ENCODE data around the gene RPH3AL. TPM values are rescaled to one million over a fixed set of nuclear protein-coding genes. Genes with fewer than 3 reads are reported as not detected.
A peak's percentile ranks its signal among the peaks of the same experiment; 100 is the strongest.

RPH3AL gene
- polyA plus RNA-seq, 3 donors: 0.71 to 1.9 (median 1.5) TPM

- Histone ChIP-seq H3K27me3 (ENCODE audit: control insufficient read depth in 2 of 2, insufficient read depth in 2 of 2, low read length in 2 of 2) (no peaks in the 10 kb centered on the region), H3K4me3 (replicated peaks in 1 of 3; ENCODE audit: low read depth in 2 of 3, low read length in 3 of 3) (no peak overlapping the region), H3K4me1 (ENCODE audit: control insufficient read depth in 1 of 2, insufficient read depth in 2 of 2, low read length in 2 of 2) (no peaks in the 10 kb centered on the region), H3K4me2 (replicated peaks; ENCODE audit: extremely low read depth, low read length, poor library complexity, severe bottlenecking) (no peak overlapping the region), H3K9me3 (replicated peaks in 1 of 2; ENCODE audit: control insufficient read depth in 1 of 2, insufficient read depth in 1 of 2, low read length in 2 of 2) (peaks cover 0 to 31% of the 10 kb centered on the region in 2 donors), H2AFZ (ENCODE audit: insufficient read depth, low read depth, low read length, poor library complexity, severe bottlenecking) (no peak overlapping the region), H3K79me2 (ENCODE audit: insufficient read depth, low read length) (no peaks in the 10 kb centered on the region), H3K36me3 (replicated peaks in 1 of 2; ENCODE audit: control insufficient read depth in 1 of 2, insufficient read depth in 2 of 2, low read length in 2 of 2) (no peaks in the 10 kb centered on the region), H3K9ac (ENCODE audit: insufficient read depth, low read length, poor library complexity, severe bottlenecking) (no peak overlapping the region), H3K27ac (ENCODE audit: low read depth in 1 of 2, low read length in 2 of 2) (no peak overlapping the region), H4K20me1 (ENCODE audit: insufficient read depth, low read length) (no peaks in the 10 kb centered on the region)
- Mint-ChIP-seq H3K9me3 (peaks cover 10 to 24% (median 21%) of the 10 kb centered on the region in 7 donors), H3K4me1 (peaks cover 8% of the 10 kb centered on the region), H3K27me3 (ENCODE audit: low read depth in 3 of 3) (peaks cover 7 to 11% (median 9%) of the 10 kb centered on the region in 3 donors), H3K4me3 (no peak overlapping the region), H3K36me3 (peaks cover 0 to 3% of the 10 kb centered on the region in 2 donors), H3K27ac (peak overlapping the region in 1 of 7 donors; percentile 55)
- WGBS (ENCODE audit: insufficient coverage): 66% methylated on average over 21 of the region's 22 CpGs
- intact Hi-C loops (cut with micrococcal nuclease): no loop called here
- TF ChIP-seq, protein P1, sequence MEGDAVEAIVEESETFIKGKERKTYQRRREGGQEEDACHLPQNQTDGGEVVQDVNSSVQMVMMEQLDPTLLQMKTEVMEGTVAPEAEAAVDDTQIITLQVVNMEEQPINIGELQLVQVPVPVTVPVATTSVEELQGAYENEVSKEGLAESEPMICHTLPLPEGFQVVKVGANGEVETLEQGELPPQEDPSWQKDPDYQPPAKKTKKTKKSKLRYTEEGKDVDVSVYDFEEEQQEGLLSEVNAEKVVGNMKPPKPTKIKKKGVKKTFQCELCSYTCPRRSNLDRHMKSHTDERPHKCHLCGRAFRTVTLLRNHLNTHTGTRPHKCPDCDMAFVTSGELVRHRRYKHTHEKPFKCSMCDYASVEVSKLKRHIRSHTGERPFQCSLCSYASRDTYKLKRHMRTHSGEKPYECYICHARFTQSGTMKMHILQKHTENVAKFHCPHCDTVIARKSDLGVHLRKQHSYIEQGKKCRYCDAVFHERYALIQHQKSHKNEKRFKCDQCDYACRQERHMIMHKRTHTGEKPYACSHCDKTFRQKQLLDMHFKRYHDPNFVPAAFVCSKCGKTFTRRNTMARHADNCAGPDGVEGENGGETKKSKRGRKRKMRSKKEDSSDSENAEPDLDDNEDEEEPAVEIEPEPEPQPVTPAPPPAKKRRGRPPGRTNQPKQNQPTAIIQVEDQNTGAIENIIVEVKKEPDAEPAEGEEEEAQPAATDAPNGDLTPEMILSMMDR (IDR thresholded peaks at IDR 0.05): no peak
- DNase-seq: no peak
Measured at GRCh38 chr17:259341-259976, 93.1 kb downstream of the RPH3AL start.

DNA sequence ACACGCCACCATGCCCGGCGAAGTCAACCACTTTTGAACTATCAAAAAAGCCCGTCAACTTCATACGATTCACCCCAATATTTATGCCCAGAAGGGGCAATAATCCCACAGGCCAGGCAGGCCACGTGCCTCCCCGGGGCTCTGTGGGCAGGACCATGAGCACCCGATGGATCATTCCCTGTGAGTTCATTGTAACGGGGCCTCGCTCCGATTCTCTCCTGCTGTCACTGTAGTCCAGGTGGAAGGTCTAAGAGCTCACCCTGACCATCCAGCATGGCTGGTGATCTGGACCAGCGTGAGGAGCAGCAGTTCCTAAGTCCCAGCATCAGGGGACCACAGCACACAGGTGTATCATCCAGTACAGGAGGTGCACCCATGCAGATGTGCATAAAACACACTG lies 93.7 kb downstream of the RPH3AL start:
- Histone ChIP-seq H3K36me3 (replicated peaks in 1 of 2; ENCODE audit: control insufficient read depth in 1 of 2, insufficient read depth in 2 of 2, low read length in 2 of 2) (no peaks in the 10 kb centered on the region), H3K27ac (ENCODE audit: low read depth in 1 of 2, low read length in 2 of 2) (no peak overlapping the region), H3K4me2 (replicated peaks; ENCODE audit: extremely low read depth, low read length, poor library complexity, severe bottlenecking) (no peak overlapping the region), H3K9ac (ENCODE audit: insufficient read depth, low read length, poor library complexity, severe bottlenecking) (no peak overlapping the region), H4K20me1 (ENCODE audit: insufficient read depth, low read length) (no peaks in the 10 kb centered on the region), H3K4me1 (ENCODE audit: control insufficient read depth in 1 of 2, insufficient read depth in 2 of 2, low read length in 2 of 2) (no peaks in the 10 kb centered on the region), H3K79me2 (ENCODE audit: insufficient read depth, low read length) (no peaks in the 10 kb centered on the region), H3K4me3 (replicated peaks in 1 of 3; ENCODE audit: low read depth in 2 of 3, low read length in 3 of 3) (no peak overlapping the region), H2AFZ (ENCODE audit: insufficient read depth, low read depth, low read length, poor library complexity, severe bottlenecking) (no peak overlapping the region), H3K27me3 (ENCODE audit: control insufficient read depth in 2 of 2, insufficient read depth in 2 of 2, low read length in 2 of 2) (no peaks in the 10 kb centered on the region), H3K9me3 (replicated peaks in 1 of 2; ENCODE audit: control insufficient read depth in 1 of 2, insufficient read depth in 1 of 2, low read length in 2 of 2) (peaks cover 0 to 25% of the 10 kb centered on the region in 2 donors)
- Mint-ChIP-seq H3K27me3 (ENCODE audit: low read depth in 3 of 3) (peaks cover 7 to 11% (median 9%) of the 10 kb centered on the region in 3 donors), H3K4me3 (no peak overlapping the region), H3K4me1 (peaks cover 8% of the 10 kb centered on the region), H3K27ac (peak overlapping the region in 1 of 7 donors; percentile 22), H3K36me3 (peaks cover 0 to 3% of the 10 kb centered on the region in 2 donors), H3K9me3 (peaks cover 10 to 21% (median 19%) of the 10 kb centered on the region in 7 donors)
- WGBS (ENCODE audit: insufficient coverage): 98% methylated on average over 12 of the region's 12 CpGs
- TF ChIP-seq, protein P1 (IDR thresholded peaks at IDR 0.05): no peak
- no peak for DNase-seq
- intact Hi-C loops (cut with micrococcal nuclease): no loop called here
